ENCODE results near the gene DAGLB.
A peak's percentile ranks its signal among the peaks of the same experiment; 100 is the strongest.
"Not testable (repeated sequence)": the region's sequence is repeated elsewhere in the genome, so short reads cannot be mapped to it uniquely, and the experiment has no call there.

Gene DAGLB

DNA sequence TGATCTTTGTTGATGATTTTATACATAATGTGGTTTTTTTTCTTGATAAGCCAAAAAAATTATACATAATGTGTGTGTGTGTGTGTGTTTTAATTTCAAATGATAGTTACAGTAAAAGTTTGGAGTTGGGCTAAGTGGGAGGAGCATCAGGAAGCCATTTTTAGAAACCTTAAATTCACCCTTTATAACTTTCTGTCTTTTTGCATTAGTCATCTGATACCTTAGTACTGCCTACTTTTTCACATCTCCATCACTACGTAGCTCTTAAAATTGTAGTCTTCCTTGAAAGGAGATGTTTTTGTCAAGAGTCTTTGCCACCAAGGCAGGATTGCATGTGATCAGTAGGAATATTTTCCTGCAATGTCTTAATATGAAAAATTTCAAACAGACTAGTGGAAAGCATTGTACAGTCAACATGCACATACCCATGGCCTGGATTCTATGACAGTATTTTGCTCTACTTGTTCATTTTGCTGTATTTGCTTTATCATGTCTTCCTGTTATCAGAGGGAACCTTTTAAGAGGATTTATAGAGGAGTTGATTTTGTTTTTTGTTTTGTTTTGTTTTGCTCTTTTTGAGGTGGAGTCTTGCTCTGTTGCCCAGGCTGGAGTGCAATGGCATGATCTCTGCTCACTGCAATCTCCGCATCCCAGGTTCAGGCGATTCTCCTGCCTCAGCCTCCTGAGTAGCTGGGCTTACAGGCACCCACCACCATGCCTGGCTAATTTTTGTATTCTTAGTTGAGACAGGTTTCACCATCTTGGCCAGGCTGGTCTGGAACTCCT lies 67.3 kb downstream of the DAGLB start:
- no peaks in the 10 kb centered on the region for H3K27me3 ChIP-seq (ENCODE audit: control insufficient read depth in 1 of 2, insufficient read depth in 2 of 2, low read length in 2 of 2)
- no peak overlapping the region for H3K9ac ChIP-seq (ENCODE audit: low read depth in 1 of 2, low read length in 2 of 2)
- H3K4me3 ChIP-seq (ENCODE audit: low read depth in 1 of 2, low read length in 2 of 2) = no peak overlapping the region
- H3K27ac ChIP-seq (ENCODE audit: low read depth, low read length) = no peak overlapping the region
- H3K9me3 ChIP-seq (ENCODE audit: control insufficient read depth in 1 of 2, low read length in 2 of 2) = no peaks in the 10 kb centered on the region
- H3K4me1 ChIP-seq (ENCODE audit: control insufficient read depth in 1 of 2, insufficient read depth in 2 of 2, low read length in 2 of 2) = peaks cover 48 to 53% of the 10 kb centered on the region in 2 donors
- H3K36me3 ChIP-seq (ENCODE audit: control insufficient read depth in 1 of 2, insufficient read depth in 2 of 2, low read length in 2 of 2) = peaks cover 0 to 10% of the 10 kb centered on the region in 2 donors

- no peaks in the 10 kb centered on the region for H3K27me3 ChIP-seq (ENCODE audit: control insufficient read depth in 1 of 2, insufficient read depth in 2 of 2, low read length in 2 of 2)
- H3K9ac ChIP-seq (ENCODE audit: low read depth in 1 of 2, low read length in 2 of 2) = no peak overlapping the region
- no peak overlapping the region for H3K4me3 ChIP-seq (ENCODE audit: low read depth in 1 of 2, low read length in 2 of 2)
- no peak overlapping the region for H3K27ac ChIP-seq (ENCODE audit: low read depth, low read length)
- peaks cover 0 to 10% of the 10 kb centered on the region in 2 donors for H3K36me3 ChIP-seq (ENCODE audit: control insufficient read depth in 1 of 2, insufficient read depth in 2 of 2, low read length in 2 of 2)
- H3K4me1 ChIP-seq (ENCODE audit: control insufficient read depth in 1 of 2, insufficient read depth in 2 of 2, low read length in 2 of 2) = peaks cover 42 to 47% of the 10 kb centered on the region in 2 donors
- H3K9me3 ChIP-seq (ENCODE audit: control insufficient read depth in 1 of 2, low read length in 2 of 2) = no peaks in the 10 kb centered on the region
Measured at GRCh38 chr7:6379886-6380285, 67.9 kb downstream of the DAGLB start.

DNA sequence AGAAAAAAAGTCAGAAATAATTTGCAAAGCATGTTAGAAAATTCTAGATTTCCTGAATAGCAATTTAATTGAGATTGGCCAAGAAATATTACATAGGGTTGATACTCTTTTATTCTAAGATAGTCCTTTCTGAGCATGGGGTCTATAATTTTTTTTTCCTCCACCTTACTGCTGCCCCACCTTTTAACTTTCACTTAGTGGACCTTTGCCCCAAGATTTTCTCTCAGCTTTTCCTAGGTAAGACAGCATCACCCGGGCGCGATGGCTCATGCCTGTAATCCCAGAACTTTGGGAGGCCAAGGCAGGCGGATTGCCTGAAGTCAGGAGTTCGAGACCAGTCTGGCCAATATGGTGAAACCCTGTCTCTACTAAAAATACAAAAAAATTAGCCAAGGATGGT lies 69.2 kb downstream of the DAGLB start:
- H3K9me3 ChIP-seq (ENCODE audit: control insufficient read depth in 1 of 2, low read length in 2 of 2); H3K27ac ChIP-seq (ENCODE audit: low read depth, low read length); H3K27me3 ChIP-seq (ENCODE audit: control insufficient read depth in 1 of 2, insufficient read depth in 2 of 2, low read length in 2 of 2); H3K36me3 ChIP-seq (ENCODE audit: control insufficient read depth in 1 of 2, insufficient read depth in 2 of 2, low read length in 2 of 2); H3K4me3 ChIP-seq (ENCODE audit: low read depth in 1 of 2, low read length in 2 of 2): not testable (repeated sequence)
- H3K9ac ChIP-seq (ENCODE audit: low read depth in 1 of 2, low read length in 2 of 2) = peak overlapping the region in 1 of 2 donors; percentile 12
- peaks cover 34 to 37% of the 10 kb centered on the region in 2 donors for H3K4me1 ChIP-seq (ENCODE audit: control insufficient read depth in 1 of 2, insufficient read depth in 2 of 2, low read length in 2 of 2)

GRCh38 chr7:6376820-6377219 lies 70.9 kb downstream of the DAGLB start:
- no peak overlapping the region for H3K27ac ChIP-seq (ENCODE audit: low read depth, low read length)
- no peaks in the 10 kb centered on the region for H3K27me3 ChIP-seq (ENCODE audit: control insufficient read depth in 1 of 2, insufficient read depth in 2 of 2, low read length in 2 of 2)
- no peaks in the 10 kb centered on the region for H3K9me3 ChIP-seq (ENCODE audit: control insufficient read depth in 1 of 2, low read length in 2 of 2)
- H3K4me3 ChIP-seq (ENCODE audit: low read depth in 1 of 2, low read length in 2 of 2) = peak overlapping the region; percentile 11 to 50
- H3K9ac ChIP-seq (ENCODE audit: low read depth in 1 of 2, low read length in 2 of 2) = peak overlapping the region in 1 of 2 donors; percentile 1
- H3K36me3 ChIP-seq (ENCODE audit: control insufficient read depth in 1 of 2, insufficient read depth in 2 of 2, low read length in 2 of 2) = peaks cover 0 to 10% of the 10 kb centered on the region in 2 donors
- peaks cover 21 to 32% of the 10 kb centered on the region in 2 donors for H3K4me1 ChIP-seq (ENCODE audit: control insufficient read depth in 1 of 2, insufficient read depth in 2 of 2, low read length in 2 of 2)

DNA sequence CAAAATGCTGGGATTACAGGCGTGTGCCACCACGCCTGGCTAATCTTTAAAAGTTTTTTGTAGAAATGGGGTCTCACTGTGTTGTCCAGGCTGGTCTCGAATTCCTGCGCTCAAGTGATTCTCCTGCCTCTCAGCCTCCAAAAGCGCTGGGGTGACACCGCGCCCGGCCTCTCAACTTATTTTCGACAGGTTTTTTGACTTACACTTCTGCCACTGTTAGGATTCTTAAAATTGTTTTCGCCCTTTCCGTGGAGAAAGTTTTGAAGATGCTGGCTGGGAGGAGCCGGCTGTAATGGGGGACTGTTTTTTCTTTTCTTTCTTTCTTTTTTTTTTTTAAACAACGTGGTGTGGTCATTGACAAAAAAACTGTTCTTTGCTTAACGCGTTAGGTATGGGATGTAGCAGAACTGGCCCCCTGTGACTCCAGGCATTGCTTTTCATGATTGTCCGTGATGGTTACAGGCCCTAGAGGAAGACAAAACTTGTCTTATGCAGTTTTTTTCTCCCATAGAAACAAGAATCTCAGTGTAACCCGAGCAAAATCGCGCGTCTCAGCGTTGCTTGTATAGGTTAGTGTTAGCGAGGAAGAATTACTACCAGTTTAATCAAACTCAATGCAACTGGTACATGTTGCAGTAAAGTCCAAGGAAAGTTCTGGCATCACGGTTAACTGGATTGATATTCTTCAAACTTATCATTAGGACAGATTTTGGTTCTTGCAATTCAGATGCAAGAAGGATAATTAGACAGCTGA lies 72.2 kb downstream of the DAGLB start:
- H3K9ac ChIP-seq (ENCODE audit: low read depth in 1 of 2, low read length in 2 of 2) = peak overlapping the region; percentile 51 to 80
- H3K4me1 ChIP-seq (ENCODE audit: control insufficient read depth in 1 of 2, insufficient read depth in 2 of 2, low read length in 2 of 2) = peaks cover 15 to 32% of the 10 kb centered on the region in 2 donors

GRCh38 chr7:6367701-6368211 lies 80.0 kb downstream of the DAGLB start:
- H3K27ac ChIP-seq (ENCODE audit: low read depth, low read length) = peak overlapping the region; percentile 39
- no peaks in the 10 kb centered on the region for H3K27me3 ChIP-seq (ENCODE audit: control insufficient read depth in 1 of 2, insufficient read depth in 2 of 2, low read length in 2 of 2)
- peak overlapping the region in 1 of 2 donors; percentile 54 for H3K9ac ChIP-seq (ENCODE audit: low read depth in 1 of 2, low read length in 2 of 2)
- no peaks in the 10 kb centered on the region for H3K36me3 ChIP-seq (ENCODE audit: control insufficient read depth in 1 of 2, insufficient read depth in 2 of 2, low read length in 2 of 2)
- no peaks in the 10 kb centered on the region for H3K9me3 ChIP-seq (ENCODE audit: control insufficient read depth in 1 of 2, low read length in 2 of 2)
- peaks cover 9 to 14% of the 10 kb centered on the region in 2 donors for H3K4me1 ChIP-seq (ENCODE audit: control insufficient read depth in 1 of 2, insufficient read depth in 2 of 2, low read length in 2 of 2)
- no peak overlapping the region for H3K4me3 ChIP-seq (ENCODE audit: low read depth in 1 of 2, low read length in 2 of 2)

More for the DNA sequence above, 72.2 kb downstream of the DAGLB start:
- Histone ChIP-seq H3K27ac (ENCODE audit: low read depth, low read length) (peak overlapping the region; percentile 43), H3K4me3 (ENCODE audit: low read depth in 1 of 2, low read length in 2 of 2) (peak overlapping the region; percentile 70 to 73), H3K36me3 (ENCODE audit: control insufficient read depth in 1 of 2, insufficient read depth in 2 of 2, low read length in 2 of 2) (peaks cover 0 to 10% of the 10 kb centered on the region in 2 donors), H3K9me3 (ENCODE audit: control insufficient read depth in 1 of 2, low read length in 2 of 2) (no peaks in the 10 kb centered on the region), H3K27me3 (ENCODE audit: control insufficient read depth in 1 of 2, insufficient read depth in 2 of 2, low read length in 2 of 2) (no peaks in the 10 kb centered on the region)

DNA sequence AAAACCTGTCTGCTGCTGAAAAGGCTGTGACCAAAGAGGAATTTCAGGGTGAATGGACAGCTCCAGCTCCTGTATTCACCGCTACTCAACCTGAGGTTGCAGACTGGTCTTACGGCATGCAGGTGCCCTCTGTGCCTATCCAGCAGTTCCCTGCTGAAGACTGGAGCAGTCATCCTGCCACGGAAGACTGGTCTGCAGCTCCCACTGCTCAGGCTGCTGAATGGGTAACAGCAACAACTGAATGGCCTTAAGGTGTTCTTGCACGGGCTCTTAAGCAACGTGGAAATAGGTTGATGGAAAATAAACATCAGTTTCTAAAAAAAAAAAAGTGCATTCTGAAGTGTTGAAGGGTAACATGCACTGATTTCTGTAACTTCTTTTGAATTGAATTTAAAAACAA lies 82.3 kb downstream of the DAGLB start:
- Histone ChIP-seq H3K27me3 (ENCODE audit: control insufficient read depth in 1 of 2, insufficient read depth in 2 of 2, low read length in 2 of 2) (no peaks in the 10 kb centered on the region), H3K27ac (ENCODE audit: low read depth, low read length) (no peak overlapping the region)

DNA sequence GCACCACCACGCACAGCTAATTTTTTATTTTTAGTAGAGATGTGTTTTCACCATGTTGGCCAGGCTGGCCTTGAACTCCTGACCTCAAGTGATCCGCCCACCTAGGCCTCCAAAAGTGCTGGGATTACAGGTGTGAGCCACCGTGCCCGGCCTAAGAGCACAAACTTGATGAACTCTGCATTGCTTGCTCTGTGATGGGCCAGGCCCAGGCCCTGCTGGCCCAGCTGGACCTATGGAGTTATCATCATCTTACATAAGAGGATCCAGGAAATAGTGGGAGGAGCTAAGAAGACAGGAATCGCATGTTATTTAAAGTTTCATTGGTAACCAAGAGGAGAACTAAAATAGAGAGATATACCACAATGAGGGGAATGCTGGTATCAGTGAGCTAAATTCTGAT lies 86.9 kb downstream of the DAGLB start:
- H3K27me3 ChIP-seq (ENCODE audit: control insufficient read depth in 1 of 2, insufficient read depth in 2 of 2, low read length in 2 of 2) = no peaks in the 10 kb centered on the region
- H3K9ac ChIP-seq (ENCODE audit: low read depth in 1 of 2, low read length in 2 of 2) = no peak overlapping the region
- H3K9me3 ChIP-seq (ENCODE audit: control insufficient read depth in 1 of 2, low read length in 2 of 2) = no peaks in the 10 kb centered on the region
- no peak overlapping the region for H3K4me3 ChIP-seq (ENCODE audit: low read depth in 1 of 2, low read length in 2 of 2)
- H3K27ac ChIP-seq (ENCODE audit: low read depth, low read length) = no peak overlapping the region
- H3K36me3 ChIP-seq (ENCODE audit: control insufficient read depth in 1 of 2, insufficient read depth in 2 of 2, low read length in 2 of 2) = no peaks in the 10 kb centered on the region
- H3K4me1 ChIP-seq (ENCODE audit: control insufficient read depth in 1 of 2, insufficient read depth in 2 of 2, low read length in 2 of 2) = peaks cover 0 to 5% of the 10 kb centered on the region in 2 donors

More for the DNA sequence above, 82.3 kb downstream of the DAGLB start:
- H3K9ac ChIP-seq (ENCODE audit: low read depth in 1 of 2, low read length in 2 of 2) = no peak overlapping the region
- H3K4me1 ChIP-seq (ENCODE audit: control insufficient read depth in 1 of 2, insufficient read depth in 2 of 2, low read length in 2 of 2) = peaks cover 9 to 14% of the 10 kb centered on the region in 2 donors
- no peaks in the 10 kb centered on the region for H3K9me3 ChIP-seq (ENCODE audit: control insufficient read depth in 1 of 2, low read length in 2 of 2)
- H3K36me3 ChIP-seq (ENCODE audit: control insufficient read depth in 1 of 2, insufficient read depth in 2 of 2, low read length in 2 of 2) = no peaks in the 10 kb centered on the region
- H3K4me3 ChIP-seq (ENCODE audit: low read depth in 1 of 2, low read length in 2 of 2) = no peak overlapping the region

DNA sequence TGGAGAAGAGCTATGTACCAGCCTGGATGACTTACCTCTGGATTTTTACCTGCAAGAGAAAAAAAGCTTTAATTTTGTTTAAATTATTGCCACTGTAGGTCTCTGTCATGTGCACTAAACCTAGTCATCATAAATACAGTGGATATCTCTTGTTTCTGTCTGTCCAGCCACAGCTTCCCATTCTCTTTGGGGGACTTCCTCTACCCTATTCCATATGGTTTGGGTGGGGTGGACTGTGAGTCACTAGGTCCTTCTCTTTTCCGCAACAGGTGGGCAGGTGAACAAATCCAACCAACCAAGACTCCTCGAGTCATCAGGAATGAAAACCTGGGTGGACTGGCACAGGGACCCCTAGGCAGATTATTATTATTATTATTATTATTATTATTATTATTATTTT lies 88.0 kb downstream of the DAGLB start:
- no peaks in the 10 kb centered on the region for H3K27me3 ChIP-seq (ENCODE audit: control insufficient read depth in 1 of 2, insufficient read depth in 2 of 2, low read length in 2 of 2)
- H3K36me3 ChIP-seq (ENCODE audit: control insufficient read depth in 1 of 2, insufficient read depth in 2 of 2, low read length in 2 of 2) = no peaks in the 10 kb centered on the region
- peaks cover 0 to 5% of the 10 kb centered on the region in 2 donors for H3K4me1 ChIP-seq (ENCODE audit: control insufficient read depth in 1 of 2, insufficient read depth in 2 of 2, low read length in 2 of 2)
- no peaks in the 10 kb centered on the region for H3K9me3 ChIP-seq (ENCODE audit: control insufficient read depth in 1 of 2, low read length in 2 of 2)
- H3K9ac ChIP-seq (ENCODE audit: low read depth in 1 of 2, low read length in 2 of 2) = no peak overlapping the region
- no peak overlapping the region for H3K27ac ChIP-seq (ENCODE audit: low read depth, low read length)
- no peak overlapping the region for H3K4me3 ChIP-seq (ENCODE audit: low read depth in 1 of 2, low read length in 2 of 2)

All from duodenal mucosa (tissue), 2 donors.